ENCODE data around the gene FILIP1L.
"Not testable (repeated sequence)": the region's sequence is repeated elsewhere in the genome, so short reads cannot be mapped to it uniquely, and the experiment has no call there.

FILIP1L gene

DNA sequence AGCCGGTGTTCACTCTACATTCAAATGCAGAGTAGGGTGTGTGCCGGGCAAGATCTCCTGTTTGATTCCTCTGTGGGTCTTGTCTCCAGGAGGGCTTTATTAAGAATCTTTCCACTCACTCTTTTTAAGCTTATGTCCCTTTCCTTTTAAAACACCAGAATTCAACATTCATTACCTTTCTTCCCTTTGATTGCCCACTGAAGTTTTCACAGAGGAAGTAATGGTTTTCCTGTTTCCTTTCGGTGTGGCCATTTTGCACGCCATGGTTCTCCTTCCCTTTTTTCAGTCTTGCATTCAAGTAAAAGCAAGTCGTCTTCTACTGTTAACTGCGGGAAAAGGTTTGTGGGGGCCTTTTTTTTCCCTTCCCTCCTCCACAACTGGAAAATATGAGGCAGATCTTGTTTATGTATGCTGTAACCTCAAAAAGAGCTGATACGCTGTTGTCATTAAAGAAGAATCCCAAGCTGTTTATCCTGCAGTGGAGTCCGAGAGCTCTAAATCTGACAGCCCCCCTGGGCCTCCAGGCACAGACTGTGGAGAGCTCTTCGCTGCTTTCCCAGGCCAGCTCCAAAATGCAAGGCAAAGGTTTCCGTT, 40.5 kb downstream of the FILIP1L start:
- DNase-seq (ENCODE audit: low read depth): no peak

GRCh38 chr3:100073049-100073713, 41.1 kb downstream of the FILIP1L start:
- no peak for DNase-seq (ENCODE audit: low read depth)

- DNase-seq (ENCODE audit: low read depth): no peak
Measured at GRCh38 chr3:100072326-100073048, 41.8 kb downstream of the FILIP1L start.

DNA sequence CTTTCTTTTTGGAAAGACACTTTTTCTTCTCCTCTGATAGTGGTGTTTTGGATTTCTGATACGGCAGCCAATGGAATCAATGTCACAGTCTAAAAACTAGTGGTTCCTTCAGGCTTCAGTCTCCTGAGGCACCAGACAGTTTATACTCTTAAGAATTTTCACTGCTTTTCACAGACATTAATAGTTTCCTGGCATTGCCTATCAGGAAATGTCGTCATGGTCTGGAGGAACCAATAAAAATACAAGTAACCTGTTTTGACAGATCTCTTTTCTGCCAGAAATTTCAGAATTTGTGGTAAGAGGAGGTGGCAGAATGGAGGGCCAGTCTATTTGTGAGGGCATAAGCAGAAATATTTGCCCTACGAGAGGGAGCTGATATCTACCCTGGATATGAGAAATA, 44.8 kb downstream of the FILIP1L start:
- no peak for DNase-seq (ENCODE audit: low read depth)

- DNase-seq (ENCODE audit: low read depth): peak; percentile 48
Measured at GRCh38 chr3:100068826-100069225, 45.5 kb downstream of the FILIP1L start.

DNA sequence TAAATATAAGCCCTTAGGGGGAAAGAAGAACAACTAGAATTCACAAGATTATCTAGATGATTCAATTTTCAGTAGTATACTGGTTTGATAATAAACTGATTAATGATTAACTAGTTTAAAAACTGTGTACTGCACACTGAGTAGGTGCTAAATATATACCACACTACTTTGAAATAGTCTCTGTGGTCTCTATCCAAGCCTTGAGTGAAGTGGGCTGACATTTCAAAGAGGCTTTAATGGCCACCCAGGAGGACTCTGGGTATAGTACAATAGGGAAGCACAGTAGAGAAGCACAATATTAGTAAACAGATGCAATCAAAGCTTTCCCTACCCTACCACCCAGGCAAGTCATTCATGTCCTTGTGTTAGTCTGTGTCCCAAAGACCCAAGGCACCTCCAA, 46.7 kb downstream of the FILIP1L start:
- no peak for DNase-seq (ENCODE audit: low read depth)

GRCh38 chr3:100063929-100064461, 50.3 kb downstream of the FILIP1L start:
- no peak for DNase-seq (ENCODE audit: low read depth)

- DNase-seq (ENCODE audit: low read depth): no peak
Measured at GRCh38 chr3:100062665-100063064, 51.6 kb downstream of the FILIP1L start.

DNA sequence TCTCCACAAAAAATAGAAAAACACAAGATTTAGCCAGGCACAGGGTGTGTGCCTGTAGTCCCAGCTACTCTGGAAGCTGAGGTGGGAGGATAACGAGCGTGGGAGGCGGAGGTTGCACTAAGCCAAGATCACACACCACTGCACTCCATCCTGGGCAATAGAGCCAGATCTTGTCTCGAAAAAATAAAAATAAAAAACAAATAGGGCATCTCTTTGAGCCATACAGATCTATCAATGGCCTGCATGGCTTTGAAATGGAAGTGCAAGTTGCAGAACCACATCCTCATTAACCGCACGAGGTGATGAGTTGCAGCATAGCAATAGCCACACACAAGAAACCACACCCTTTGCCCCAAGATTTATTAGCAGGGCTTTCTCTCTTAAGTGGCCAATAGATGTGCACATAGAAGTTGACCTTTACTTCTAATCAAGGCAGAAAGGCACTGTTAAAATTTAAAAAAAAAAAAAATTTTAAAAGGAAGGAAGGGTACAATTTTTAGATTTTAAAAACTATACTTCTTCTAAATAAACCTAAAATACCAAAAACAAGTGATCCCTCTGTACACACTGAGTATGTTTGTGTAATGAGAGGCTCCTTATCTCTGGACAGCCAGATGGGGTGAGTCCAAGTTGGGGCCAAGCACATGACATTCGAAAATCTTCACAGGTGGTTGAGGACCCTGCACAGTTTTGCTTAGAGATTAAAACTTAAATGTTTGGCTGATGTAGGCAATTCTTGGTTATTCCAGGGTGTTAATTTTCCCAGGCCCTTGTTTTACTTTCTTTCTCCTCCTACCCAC, 53.4 kb downstream of the FILIP1L start:
- no peak for DNase-seq (ENCODE audit: low read depth)

GRCh38 chr3:100059472-100059871, 54.8 kb downstream of the FILIP1L start:
- no peak for DNase-seq (ENCODE audit: low read depth)

- DNase-seq (ENCODE audit: low read depth): no peak
Measured at GRCh38 chr3:100057716-100058575, 56.4 kb downstream of the FILIP1L start.

GRCh38 chr3:100053951-100054620, 60.2 kb downstream of the FILIP1L start:
- DNase-seq (ENCODE audit: low read depth): no peak

GRCh38 chr3:100051513-100051912, 62.8 kb downstream of the FILIP1L start:
- DNase-seq (ENCODE audit: low read depth): not testable (repeated sequence)

DNA sequence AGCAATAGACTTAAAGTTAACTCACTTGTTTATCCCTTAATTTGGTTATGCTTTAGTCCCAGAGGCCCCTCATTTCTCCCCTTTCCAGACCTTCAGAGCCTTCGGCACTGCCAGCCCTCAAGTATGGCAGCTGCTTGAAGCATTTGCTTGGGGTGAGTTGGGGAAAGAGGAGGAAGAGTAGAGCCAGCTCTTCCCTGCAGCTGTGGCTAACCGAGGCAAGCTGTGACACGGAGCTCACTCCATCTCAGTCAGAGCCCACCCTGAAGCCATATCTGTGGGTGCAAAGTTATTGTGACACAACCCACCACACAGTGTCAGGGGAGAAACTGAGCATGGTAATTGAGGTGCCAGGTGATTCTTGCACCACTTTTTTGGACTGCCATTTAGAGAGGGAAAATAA, 66.1 kb downstream of the FILIP1L start:
- DNase-seq (ENCODE audit: low read depth): no peak

DNA sequence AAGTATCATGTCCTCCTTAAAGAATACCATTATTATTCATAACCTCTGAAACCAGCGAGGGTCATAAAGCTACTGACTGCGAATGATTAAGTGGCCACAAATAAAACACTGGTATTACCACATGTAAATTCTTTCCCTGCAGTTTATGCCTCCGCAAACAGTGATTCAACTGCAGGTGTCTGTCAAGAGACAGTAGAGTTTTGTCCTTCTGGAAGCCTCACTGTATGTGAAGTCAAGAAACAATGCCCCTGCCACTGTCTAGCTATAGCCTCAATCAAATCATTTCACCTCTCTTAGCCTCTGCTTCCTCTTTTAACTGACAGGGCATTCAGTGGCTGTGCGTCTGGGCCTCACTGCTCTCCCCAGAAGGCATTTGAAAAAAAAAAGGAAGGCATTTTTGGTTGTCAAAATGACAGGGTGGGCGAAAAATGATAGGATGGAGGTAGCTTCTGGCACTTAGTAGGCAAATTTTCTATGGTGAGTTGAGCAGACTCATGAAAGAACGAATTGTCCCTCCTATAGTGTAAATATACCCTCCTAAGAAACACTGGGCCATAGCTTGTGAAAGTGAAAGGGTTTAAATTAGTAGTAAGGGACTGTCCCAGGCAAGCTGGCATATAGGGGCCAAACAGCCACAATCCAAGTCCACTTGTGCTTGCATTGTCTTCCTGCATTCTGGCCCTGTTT, 66.7 kb downstream of the FILIP1L start:
- DNase-seq (ENCODE audit: low read depth): no peak

DNA sequence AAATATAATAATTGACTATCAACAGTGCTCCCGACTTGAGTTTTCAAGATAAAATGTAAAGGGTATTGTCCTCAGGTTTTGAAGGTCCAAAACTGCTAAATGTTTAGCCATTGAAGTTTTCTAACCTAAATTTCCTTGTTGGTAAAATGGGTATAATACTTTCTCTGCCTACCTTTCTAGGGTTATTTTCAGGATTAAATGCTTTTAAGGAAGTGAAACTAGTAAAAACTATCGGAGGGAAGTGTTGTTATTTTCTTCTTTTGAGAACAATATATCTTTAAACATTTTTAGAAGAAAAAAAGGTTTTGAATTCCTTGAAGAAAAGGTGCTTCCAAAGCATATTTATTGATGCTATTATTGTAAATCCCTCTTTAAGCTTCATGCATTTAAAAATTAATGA, 67.3 kb downstream of the FILIP1L start:
- no peak for DNase-seq (ENCODE audit: low read depth)

- DNase-seq (ENCODE audit: low read depth): no peak
Measured at GRCh38 chr3:100045696-100046095, 68.6 kb downstream of the FILIP1L start.

DNA sequence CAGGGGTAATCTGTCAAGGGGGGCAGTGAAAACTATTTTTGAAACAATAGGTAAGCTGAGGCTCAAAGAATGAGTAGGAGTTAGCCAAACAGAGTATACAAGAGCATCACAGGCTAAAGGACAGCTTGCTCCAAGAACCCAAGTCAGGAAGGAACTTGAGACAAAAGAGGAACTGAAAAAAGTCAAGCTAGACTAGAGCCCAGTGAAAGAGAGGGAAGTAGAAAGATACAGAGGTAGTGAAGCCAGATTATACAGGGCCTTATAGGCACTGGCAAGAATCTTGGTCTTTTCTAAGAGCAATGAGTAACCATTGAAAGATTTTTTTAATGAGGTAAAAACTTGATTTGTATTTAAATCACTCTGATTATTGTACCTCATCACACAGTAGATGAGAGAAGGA, 69.9 kb downstream of the FILIP1L start:
- no peak for DNase-seq (ENCODE audit: low read depth)

GRCh38 chr3:100043271-100043670, 71.0 kb downstream of the FILIP1L start:
- no peak for DNase-seq (ENCODE audit: low read depth)
